MM.1S (cell line): ENCODE results near the gene CADM2.

ENCODE experiments used
- DNase-seq: peaks from one replicate; pipeline ENCODE4 v3.0.0-alpha.2; 2015
- H2AFZ ChIP-seq: fragments of 300-600 bp; sonication (generic); 2 replicates; pipeline ENCODE4 v1.6.0; 2016; ENCODE audit warnings: antibody characterized with exemption, low read length
- H3F3A ChIP-seq: fragments of 300-600 bp; sonication (generic); 2 replicates; pipeline ENCODE4 v1.6.1; 2016; ENCODE audit warnings: mild to moderate bottlenecking, antibody characterized with exemption, low read length, moderate library complexity, mixed read lengths; ENCODE audit not compliant: insufficient read depth
- H3K27ac ChIP-seq: fragments of 300-600 bp; sonication (generic); 2 replicates; pipeline ENCODE4 v1.5.1; 2016; ENCODE audit warnings: mild to moderate bottlenecking, low read length
- H3K27me3 ChIP-seq: fragments of 300-600 bp; sonication (generic); replicated peaks from 2 replicates; pipeline ENCODE4 v1.6.0; 2016; ENCODE audit warnings: low read length; ENCODE audit not compliant: insufficient read depth
- H3K36me3 ChIP-seq: fragments of 300-600 bp; sonication (generic); replicated peaks from 2 replicates; pipeline ENCODE4 v1.6.1; 2016; ENCODE audit warnings: mild to moderate bottlenecking, low read length, mixed read lengths; ENCODE audit not compliant: insufficient read depth
- H3K4me1 ChIP-seq: fragments of 300-600 bp; sonication (generic); 2 replicates; pipeline ENCODE4 v1.6.1; 2016; ENCODE audit warnings: low read length, mixed read lengths
- H3K4me2 ChIP-seq: fragments of 300-600 bp; sonication (generic); 2 replicates; pipeline ENCODE4 v1.6.0; 2016; ENCODE audit warnings: low read depth, low read length
- H3K4me3 ChIP-seq: fragments of 300-600 bp; sonication (generic); 2 replicates; pipeline ENCODE4 v1.5.1; 2016; ENCODE audit warnings: low read length, mixed read lengths
- H3K79me2 ChIP-seq: fragments of 300-600 bp; sonication (generic); 2 replicates; pipeline ENCODE4 v1.6.1; 2016; ENCODE audit warnings: mixed run types, low read length, mixed read lengths
- H3K9ac ChIP-seq: fragments of 300-600 bp; sonication (generic); 2 replicates; pipeline ENCODE4 v1.6.1; 2016; ENCODE audit warnings: low read length, mixed read lengths
- H3K9me2 ChIP-seq: fragments of 300-600 bp; sonication (generic); replicated peaks from 2 replicates; pipeline ENCODE4 v1.6.1; 2016; ENCODE audit warnings: mild to moderate bottlenecking, low read length, mixed read lengths; ENCODE audit not compliant: insufficient read depth
- H3K9me3 ChIP-seq: fragments of 300-600 bp; sonication (generic); replicated peaks from 2 replicates; pipeline ENCODE4 v1.6.1; 2016; ENCODE audit warnings: mild to moderate bottlenecking, low read length, mixed read lengths; ENCODE audit not compliant: insufficient read depth
- H4K20me1 ChIP-seq: fragments of 300-600 bp; sonication (generic); 2 replicates; pipeline ENCODE4 v1.6.1; 2016; ENCODE audit warnings: mild to moderate bottlenecking, low read length, moderate library complexity, mixed read lengths; ENCODE audit not compliant: insufficient read depth
- EZH2 ChIP-seq: fragments of 300-600 bp; sonication (generic); optimal IDR thresholded peaks from 2 replicates; pipeline ENCODE3; 2017; ENCODE audit warnings: low read depth, mild to moderate bottlenecking, antibody characterized with exemption, low read length, mixed read lengths
- EZH2phosphoT487 ChIP-seq: fragments of 300-600 bp; sonication (generic); IDR thresholded peaks from 2 replicates; pipeline ENCODE4 v1.6.1; 2018; ENCODE audit warnings: antibody characterized with exemption, low read length
- TF ChIP-seq, protein P1 (sequence below): fragments of 300-600 bp; sonication (generic); IDR thresholded peaks from 2 replicates; pipeline ENCODE4 v1.5.1; 2016; ENCODE audit warnings: antibody characterized with exemption, low read length, mixed read lengths

The CADM2 gene

DNA sequence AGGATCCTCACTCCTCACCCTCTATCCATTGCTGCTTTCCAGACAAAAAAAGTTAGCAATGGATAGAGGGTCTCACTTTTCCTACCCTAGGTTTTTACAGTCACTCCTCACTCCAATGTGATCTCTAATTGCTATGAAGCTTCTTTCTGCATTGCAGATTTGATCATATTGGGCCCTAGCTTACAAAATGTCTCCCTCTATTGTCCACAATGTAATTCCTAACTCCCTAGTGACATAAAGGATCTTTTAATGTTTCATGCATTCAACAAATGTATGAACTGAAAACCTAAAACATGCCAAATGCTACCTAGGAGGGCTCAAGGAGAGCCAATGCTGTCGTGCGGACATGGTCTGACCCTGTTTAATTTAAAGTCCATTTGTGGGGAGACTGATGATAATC is 234.8 kb downstream of the CADM2 start:
- no peaks in the 10 kb centered on the region for H3K27me3 ChIP-seq
- TF ChIP-seq, protein P1, sequence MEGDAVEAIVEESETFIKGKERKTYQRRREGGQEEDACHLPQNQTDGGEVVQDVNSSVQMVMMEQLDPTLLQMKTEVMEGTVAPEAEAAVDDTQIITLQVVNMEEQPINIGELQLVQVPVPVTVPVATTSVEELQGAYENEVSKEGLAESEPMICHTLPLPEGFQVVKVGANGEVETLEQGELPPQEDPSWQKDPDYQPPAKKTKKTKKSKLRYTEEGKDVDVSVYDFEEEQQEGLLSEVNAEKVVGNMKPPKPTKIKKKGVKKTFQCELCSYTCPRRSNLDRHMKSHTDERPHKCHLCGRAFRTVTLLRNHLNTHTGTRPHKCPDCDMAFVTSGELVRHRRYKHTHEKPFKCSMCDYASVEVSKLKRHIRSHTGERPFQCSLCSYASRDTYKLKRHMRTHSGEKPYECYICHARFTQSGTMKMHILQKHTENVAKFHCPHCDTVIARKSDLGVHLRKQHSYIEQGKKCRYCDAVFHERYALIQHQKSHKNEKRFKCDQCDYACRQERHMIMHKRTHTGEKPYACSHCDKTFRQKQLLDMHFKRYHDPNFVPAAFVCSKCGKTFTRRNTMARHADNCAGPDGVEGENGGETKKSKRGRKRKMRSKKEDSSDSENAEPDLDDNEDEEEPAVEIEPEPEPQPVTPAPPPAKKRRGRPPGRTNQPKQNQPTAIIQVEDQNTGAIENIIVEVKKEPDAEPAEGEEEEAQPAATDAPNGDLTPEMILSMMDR: no peak
- no peak overlapping the region for H3K27ac ChIP-seq
- no peak overlapping the region for H2AFZ ChIP-seq
- H3K9ac ChIP-seq: no peak overlapping the region
- no peak overlapping the region for H3K4me3 ChIP-seq
- no peak for DNase-seq
- H3K9me2 ChIP-seq: no peaks in the 10 kb centered on the region
- no peaks in the 10 kb centered on the region for H3K79me2 ChIP-seq
- no peaks in the 10 kb centered on the region for H3K9me3 ChIP-seq
- H3K36me3 ChIP-seq: no peaks in the 10 kb centered on the region
- no peaks in the 10 kb centered on the region for H4K20me1 ChIP-seq
- H3F3A ChIP-seq: no peaks in the 10 kb centered on the region
- no peak overlapping the region for H3K4me2 ChIP-seq
- no peaks in the 10 kb centered on the region for H3K4me1 ChIP-seq

DNA sequence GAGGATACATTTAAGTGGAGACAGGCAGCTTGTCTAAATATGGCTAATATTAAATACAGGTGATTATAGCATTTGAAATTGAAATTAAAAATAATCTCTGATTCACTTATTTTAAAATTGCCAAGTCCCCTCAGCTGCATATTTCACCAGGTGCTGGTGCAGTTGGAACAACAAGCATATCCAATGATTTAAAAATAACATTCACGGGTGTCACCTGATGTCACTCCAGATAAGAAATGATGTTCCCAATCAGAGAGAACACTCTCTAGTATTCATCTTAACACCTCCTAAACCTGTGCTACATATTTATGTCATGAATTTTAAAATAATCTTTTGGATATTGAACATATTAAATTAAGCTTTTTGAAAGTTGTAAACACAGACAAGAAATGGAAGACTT is 249.9 kb downstream of the CADM2 start:
- no peaks in the 10 kb centered on the region for H3K36me3 ChIP-seq
- no peak overlapping the region for H3K9ac ChIP-seq
- no peaks in the 10 kb centered on the region for H3K9me3 ChIP-seq
- no peak for DNase-seq
- no peak overlapping the region for H3K4me2 ChIP-seq
- no peaks in the 10 kb centered on the region for H4K20me1 ChIP-seq
- no peaks in the 10 kb centered on the region for H3K79me2 ChIP-seq
- no peak overlapping the region for H3K27ac ChIP-seq
- no peaks in the 10 kb centered on the region for H3K27me3 ChIP-seq
- H2AFZ ChIP-seq: no peak overlapping the region
- no peaks in the 10 kb centered on the region for H3K4me1 ChIP-seq
- H3F3A ChIP-seq: no peaks in the 10 kb centered on the region
- H3K4me3 ChIP-seq: no peak overlapping the region
- no peaks in the 10 kb centered on the region for H3K9me2 ChIP-seq
- no peak for TF ChIP-seq EZH2
- TF ChIP-seq EZH2phosphoT487: no peak
- TF ChIP-seq, protein P1: no peak

DNA sequence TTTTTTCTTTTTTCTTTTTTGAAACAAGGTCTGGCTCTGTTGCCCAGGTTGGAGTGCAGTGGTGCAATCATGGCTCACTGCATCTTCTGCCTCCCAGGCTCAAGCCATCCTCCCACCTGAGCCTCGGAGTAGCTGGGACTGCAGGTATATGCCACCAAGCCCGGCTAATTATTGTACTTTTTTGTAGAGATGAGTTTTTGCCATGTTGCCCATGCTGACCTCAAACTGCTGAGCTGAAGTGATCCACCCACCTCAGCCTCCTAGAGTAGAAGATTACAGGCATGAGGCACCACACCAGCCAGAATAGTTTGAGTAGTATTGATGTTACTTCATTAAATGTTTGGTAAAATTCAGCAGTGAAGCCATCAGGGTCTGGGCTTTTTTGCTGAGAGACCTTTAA is 251.8 kb downstream of the CADM2 start:
- TF ChIP-seq EZH2phosphoT487 (no peak), EZH2 (no peak)
- TF ChIP-seq, protein P1: no peak
- DNase-seq: no peak
- H2AFZ ChIP-seq: no peak overlapping the region
- H3K36me3 ChIP-seq: no peaks in the 10 kb centered on the region
- H3K27me3 ChIP-seq: no peaks in the 10 kb centered on the region
- no peaks in the 10 kb centered on the region for H3F3A ChIP-seq
- no peaks in the 10 kb centered on the region for H3K9me3 ChIP-seq
- no peak overlapping the region for H3K27ac ChIP-seq
- no peaks in the 10 kb centered on the region for H3K4me1 ChIP-seq
- H3K4me2 ChIP-seq: no peak overlapping the region
- H3K9me2 ChIP-seq: no peaks in the 10 kb centered on the region
- no peak overlapping the region for H3K4me3 ChIP-seq
- no peaks in the 10 kb centered on the region for H3K79me2 ChIP-seq
- H3K9ac ChIP-seq: no peak overlapping the region
- H4K20me1 ChIP-seq: no peaks in the 10 kb centered on the region
